ENCODE results near the gene MYADM.
"Not testable (repeated sequence)": the region's sequence is repeated elsewhere in the genome, so short reads cannot be mapped to it uniquely, and the experiment has no call there.

- not testable (repeated sequence) for TF ChIP-seq EZH2 (IDR thresholded peaks at IDR 0.05; ENCODE audit: borderline replicate concordance); CTCF (IDR thresholded peaks at IDR 0.05; ENCODE audit: poor library complexity)
These were observed 34.8 kb upstream of the MYADM start for GRCh38 chr19:53832861-53833260.

Measured in hepatocyte (in vitro differentiated cells).